B cell (primary cell): ENCODE data around the gene CREB3L1. TPM values are rescaled to one million over a fixed set of nuclear protein-coding genes. Genes with fewer than 3 reads are reported as not detected.

Experiments
- ATAC-seq: fragments of 200-7000 bp; cut with Tn5 transposase; one replicate; pipeline ENCODE4 v1.10.0; 2021; ENCODE audit warnings: low read depth, mild to moderate bottlenecking, moderate number of reproducible peaks, moderate library complexity
- CTCF ChIA-PET: fragments of 350-600 bp; sonication (Branson Sonifier 250); formaldehyde crosslinking; loops from one replicate; lab custom pipeline; 2021; ENCODE audit warnings: antibody characterized with exemption, inconsistent platforms; lab: Charles Lee
- POLR2A ChIA-PET: fragments of 350-600 bp; sonication (Branson Sonifier 250); formaldehyde crosslinking; loops from one replicate; lab custom pipeline; 2021; ENCODE audit warnings: antibody characterized with exemption; lab: Charles Lee
- DNase-seq: peaks from one replicate; pipeline ENCODE4 v3.0.0; 2013
- H2AFZ ChIP-seq: 2 replicates; pipeline ENCODE4 v1.6.1; 2012; ENCODE audit warnings: mild to moderate bottlenecking, low read depth, low read length; ENCODE audit not compliant: insufficient read depth, poor library complexity, severe bottlenecking
- H3K27ac ChIP-seq, 2 donors: 1 replicate in 1 of 2; 2 replicates in 1 of 2; pipeline ENCODE4 v1.5.1; 2012 to 2013; ENCODE audit warnings: low read length in 2 of 2, mild to moderate bottlenecking in 2 of 2, moderate library complexity in 1 of 2
- H3K27me3 ChIP-seq, 4 experiments: fragments of 200-600 bp in 1 of 4; sonication (generic) in 1 of 4; replicated peaks in 1 of 4; 1 replicate in 2 of 4; 2 replicates in 2 of 4; pipeline versions ENCODE4 v1.6.1 to v1.7.0; 2013 to 2016; ENCODE audit warnings: low read length in 3 of 4, mild to moderate bottlenecking in 2 of 4, mixed read lengths in 1 of 4, moderate library complexity in 1 of 4; ENCODE audit not compliant: insufficient read depth in 4 of 4, control insufficient read depth in 3 of 4; ENCODE audit errors: control extremely low read depth in 1 of 4
- H3K36me3 ChIP-seq, 2 experiments: replicated peaks in 1 of 2; 1 replicate in 1 of 2; 2 replicates in 1 of 2; pipeline versions ENCODE4 v1.6.1 to v1.7.1; 2013; ENCODE audit warnings: low read length in 1 of 2; ENCODE audit not compliant: insufficient read depth in 2 of 2, control insufficient read depth in 1 of 2; ENCODE audit errors: control extremely low read depth in 1 of 2, extremely low read depth in 1 of 2
- H3K4me1 ChIP-seq, 2 donors: fragments of 200-600 bp in 1 of 2; sonication (generic) in 1 of 2; 1 replicate in 1 of 2; 2 replicates in 1 of 2; pipeline versions ENCODE4 v1.5.1 to v1.6.1; 2013 to 2017; ENCODE audit warnings: low read length in 2 of 2; ENCODE audit not compliant: control insufficient read depth in 2 of 2, insufficient read depth in 2 of 2
- H3K4me2 ChIP-seq: replicated peaks from 2 replicates; pipeline ENCODE3; 2012; ENCODE audit warnings: mild to moderate bottlenecking, low read depth, low read length; ENCODE audit not compliant: poor library complexity, severe bottlenecking
- H3K4me3 ChIP-seq, 5 experiments: fragments of 200-600 bp in 1 of 5; sonication (generic) in 1 of 5; 1 replicate in 3 of 5; 2 replicates in 2 of 5; pipeline versions ENCODE4 v1.5.1 to v1.7.0; 2011 to 2016; ENCODE audit warnings: low read length in 4 of 5, mild to moderate bottlenecking in 4 of 5, low read depth in 2 of 5, control low read depth in 1 of 5, moderate library complexity in 1 of 5; ENCODE audit not compliant: insufficient read depth in 1 of 5; ENCODE audit errors: control extremely low read depth in 1 of 5, extremely low read depth in 1 of 5
- H3K79me2 ChIP-seq: fragments of 200-600 bp; sonication (generic); one replicate; pipeline ENCODE4 v1.6.0; 2016; ENCODE audit warnings: low read length; ENCODE audit not compliant: control insufficient read depth, insufficient read depth
- H3K9ac ChIP-seq: fragments of 200-600 bp; sonication (generic); 2 replicates; pipeline ENCODE4 v1.6.1; 2017; ENCODE audit warnings: mild to moderate bottlenecking, low read length, moderate library complexity
- H3K9me3 ChIP-seq, 3 donors: one replicate each; pipeline versions ENCODE4 v1.6.1 to v1.7.1; 2013; ENCODE audit warnings: low read length in 2 of 3; ENCODE audit not compliant: control insufficient read depth in 2 of 3, insufficient read depth in 1 of 3; ENCODE audit errors: control extremely low read depth in 1 of 3
- H4K20me1 ChIP-seq: 2 replicates; pipeline ENCODE4 v1.6.0; 2012; ENCODE audit warnings: mild to moderate bottlenecking, low read length; ENCODE audit not compliant: insufficient read depth, control insufficient read depth, poor library complexity, severe bottlenecking
- H3K27ac Mint-ChIP-seq: one replicate; pipeline ENCODE4 v1.8.0; 2021; ENCODE audit warnings: mixed read lengths
- H3K27me3 Mint-ChIP-seq: one replicate; pipeline ENCODE4 v1.8.0; 2021; ENCODE audit warnings: mixed read lengths
- H3K4me1 Mint-ChIP-seq: one replicate; pipeline ENCODE4 v1.8.0; 2021; ENCODE audit warnings: mixed read lengths
- H3K4me3 Mint-ChIP-seq: one replicate; pipeline ENCODE4 v1.8.0; 2021; ENCODE audit warnings: mixed read lengths
- H3K9me3 Mint-ChIP-seq: one replicate; pipeline ENCODE4 v1.8.0; 2022; ENCODE audit warnings: mixed read lengths; ENCODE audit not compliant: insufficient read depth
- CTCF ChIP-seq: fragments of 200-600 bp; IDR thresholded peaks from one replicate; pipeline ENCODE4 v1.8.0; 2022; ENCODE audit warnings: antibody characterized with exemption, mild to moderate bottlenecking
- EZH2 ChIP-seq: IDR thresholded peaks from 2 replicates; pipeline ENCODE4 v1.6.1; 2012; ENCODE audit warnings: borderline replicate concordance, low read depth, mild to moderate bottlenecking, moderate library complexity, low read length; ENCODE audit not compliant: insufficient read depth, poor library complexity, severe bottlenecking
- WGBS: methylation state at CpG from one replicate; pipeline ENCODE4 v1.1.5; 2013; ENCODE audit warnings: missing lambda C conversion rate; ENCODE audit not compliant: insufficient coverage; 5-methylcytosine and 5-hydroxymethylcytosine counted together
- intact Hi-C: fragments of 100-400 bp; cut with micrococcal nuclease; formaldehyde crosslinking; loops from one replicate; pipeline ENCODE4 v1.10.0; 2022
- polyA plus RNA-seq: library from polyadenylated mRNA; depleted of rRNA; stranded (reverse); fragments of >200 nt; gene quantifications from 2 replicates; pipeline ENCODE4 v1.2.3, GENCODE V29; 2012
- total RNA-seq, 2 donors: library from RNA; stranded (reverse); fragments of 120-200 nt in 1 of 2; gene quantifications; 1 replicate in 1 of 2; 2 replicates in 1 of 2; pipeline versions ENCODE4 v1.2.3 to v1.2.4, GENCODE V29; 2013 to 2022

The CREB3L1 gene
- total and polyA plus RNA-seq, 2 donors (not counting 1 experiment from before 2014, with no cell fraction given) = not detected

GRCh38 chr11:46265764-46266163, 11.7 kb upstream of the CREB3L1 start:
- intact Hi-C loops = no loop called here
- Histone ChIP-seq H3K4me2 (no peak overlapping the region), H4K20me1 (no peaks in the 10 kb centered on the region), H3K9me3 (no peaks in the 10 kb centered on the region), H3K79me2 (no peaks in the 10 kb centered on the region), H3K27ac (no peak overlapping the region), H2AFZ (no peak overlapping the region), H3K4me3 (no peak overlapping the region), H3K9ac (no peak overlapping the region), H3K36me3 (no peaks in the 10 kb centered on the region), H3K4me1 (no peaks in the 10 kb centered on the region), H3K27me3 (peaks cover 0 to 2% (median 0%) of the 10 kb centered on the region in 4 experiments)
- H3K4me1 Mint-ChIP-seq = no peaks in the 10 kb centered on the region
- ChIA-PET POLR2A (no interaction called here), CTCF (no interaction called here)
- H3K9me3 Mint-ChIP-seq = no peaks in the 10 kb centered on the region
- ATAC-seq (no peak), DNase-seq (no peak)
- TF ChIP-seq EZH2 (no peak), CTCF (no peak)
- WGBS = 41% methylated on average over 5 of the region's 7 CpGs
- no peak overlapping the region for H3K27ac Mint-ChIP-seq
- peaks cover 15% of the 10 kb centered on the region for H3K27me3 Mint-ChIP-seq
- no peak overlapping the region for H3K4me3 Mint-ChIP-seq

GRCh38 chr11:46267930-46268329, 9.5 kb upstream of the CREB3L1 start:
- no peak for ATAC-seq
- DNase-seq = no peak
- Histone ChIP-seq H3K4me1 (no peaks in the 10 kb centered on the region), H3K79me2 (no peaks in the 10 kb centered on the region), H2AFZ (no peak overlapping the region), H3K9ac (no peak overlapping the region), H3K4me2 (no peak overlapping the region), H3K27ac (no peak overlapping the region), H3K9me3 (no peaks in the 10 kb centered on the region), H3K27me3 (peaks cover 0 to 2% (median 0%) of the 10 kb centered on the region in 4 experiments), H3K4me3 (no peak overlapping the region), H4K20me1 (no peaks in the 10 kb centered on the region), H3K36me3 (no peaks in the 10 kb centered on the region)
- TF ChIP-seq EZH2 (no peak), CTCF (no peak)
- intact Hi-C loops = no loop called here
- H3K27me3 Mint-ChIP-seq = peaks cover 18% of the 10 kb centered on the region
- H3K4me1 Mint-ChIP-seq = no peaks in the 10 kb centered on the region
- H3K27ac Mint-ChIP-seq = no peak overlapping the region
- no peaks in the 10 kb centered on the region for H3K9me3 Mint-ChIP-seq
- H3K4me3 Mint-ChIP-seq = no peak overlapping the region
- ChIA-PET CTCF (no interaction called here), POLR2A (no interaction called here)
